GM19238 (cell line): ENCODE data around the gene CPEB1.

Experiments
- DNase-seq: peaks from one replicate; pipeline ENCODE4 v3.0.0; 2011; ENCODE audit warnings: low spot score; ENCODE audit not compliant: insufficient read length

Gene CPEB1

GRCh38 chr15:82595203-82595602, 52.0 kb downstream of the CPEB1 start:
- DNase-seq, result no peak

- DNase-seq, result no peak
These were observed 59.4 kb downstream of the CPEB1 start for GRCh38 chr15:82587805-82588204.

GRCh38 chr15:82585072-82585471, 62.1 kb downstream of the CPEB1 start:
- DNase-seq, result no peak

GRCh38 chr15:82580713-82581112, 66.5 kb downstream of the CPEB1 start:
- DNase-seq, result no peak

- no peak for DNase-seq
These were observed 71.8 kb downstream of the CPEB1 start for GRCh38 chr15:82575335-82575734.

- DNase-seq, result no peak
These were observed 74.2 kb downstream of the CPEB1 start for GRCh38 chr15:82572986-82573385.

- DNase-seq, result no peak
These were observed 74.9 kb downstream of the CPEB1 start for GRCh38 chr15:82572311-82572710.

GRCh38 chr15:82571722-82572222, 75.4 kb downstream of the CPEB1 start:
- DNase-seq, result no peak

- DNase-seq, result no peak
These were observed 76.2 kb downstream of the CPEB1 start for GRCh38 chr15:82570721-82571508.

GRCh38 chr15:82569834-82570233, 77.3 kb downstream of the CPEB1 start:
- DNase-seq, result no peak

GRCh38 chr15:82568986-82569385, 78.2 kb downstream of the CPEB1 start:
- no peak for DNase-seq

GRCh38 chr15:82567661-82568060, 79.5 kb downstream of the CPEB1 start:
- DNase-seq, result no peak

- DNase-seq, result no peak
These were observed 80.5 kb downstream of the CPEB1 start for GRCh38 chr15:82566690-82567089.

- no peak for DNase-seq
These were observed 88.7 kb downstream of the CPEB1 start for GRCh38 chr15:82558502-82558901.

- no peak for DNase-seq
These were observed 90.7 kb downstream of the CPEB1 start for GRCh38 chr15:82556315-82557035.

- no peak for DNase-seq
These were observed 92.3 kb downstream of the CPEB1 start for GRCh38 chr15:82554849-82555248.

GRCh38 chr15:82554351-82554750, 92.8 kb downstream of the CPEB1 start:
- DNase-seq, result no peak

- DNase-seq, result no peak
These were observed 93.3 kb downstream of the CPEB1 start for GRCh38 chr15:82553846-82554245.

- no peak for DNase-seq
These were observed 94.3 kb downstream of the CPEB1 start for GRCh38 chr15:82552861-82553260.

- DNase-seq, result no peak
These were observed 95.4 kb downstream of the CPEB1 start for GRCh38 chr15:82551646-82552247.

- DNase-seq, result no peak
These were observed 97.9 kb downstream of the CPEB1 start for GRCh38 chr15:82549199-82549665.

GRCh38 chr15:82548700-82549099, 98.5 kb downstream of the CPEB1 start:
- no peak for DNase-seq
